NOMO-1 treated with DMSO at 0.1 percent for 48 hours (cell line): ENCODE data around the gene KIDINS220.

Source experiments
- DNase-seq: peaks from one replicate; lab custom pipeline; 2025; ENCODE audit not compliant: unreplicated experiment; lab: John Stamatoyannopoulos, UW

Gene KIDINS220

GRCh38 chr2:8699839-8700238 is 137.6 kb downstream of the KIDINS220 start:
- DNase-seq, result no peak

DNA sequence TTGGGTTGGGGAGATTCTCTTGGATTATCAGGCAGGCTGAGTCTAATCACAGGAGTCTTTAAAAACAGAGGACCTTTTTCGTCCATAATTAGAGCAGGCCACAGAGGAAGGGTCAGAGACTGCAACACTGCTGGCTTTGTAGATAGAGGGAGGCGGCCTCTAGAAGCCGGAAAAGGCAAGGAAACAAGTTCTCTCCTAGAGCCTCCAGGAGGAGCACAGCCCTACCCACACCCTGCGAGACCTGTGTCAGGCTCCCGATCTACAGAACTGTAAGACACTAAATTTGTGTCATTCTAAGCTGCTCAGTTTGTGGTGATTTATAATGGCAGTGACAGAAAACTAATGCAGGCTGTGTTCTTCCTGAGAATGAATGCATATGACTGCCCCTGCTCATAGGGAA is 140.2 kb downstream of the KIDINS220 start:
- DNase-seq, result no peak

DNA sequence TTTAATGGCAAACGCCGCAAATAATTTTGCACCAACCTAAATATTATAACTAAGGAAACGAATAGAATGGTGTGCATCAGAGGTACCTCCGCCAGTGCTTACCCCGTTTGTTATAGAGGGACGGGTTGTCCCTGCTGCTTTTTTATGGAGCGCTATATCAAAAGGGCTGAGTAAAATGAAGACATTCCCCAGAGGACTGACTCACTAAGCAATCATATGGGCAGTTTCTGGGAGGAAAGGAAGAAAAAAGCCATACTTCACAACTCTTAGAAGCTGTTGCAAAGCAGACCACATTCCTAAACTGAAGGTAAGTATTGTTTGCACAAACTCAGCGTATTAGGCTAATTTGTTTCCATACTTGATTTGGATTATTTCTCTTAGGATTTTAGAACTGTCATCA is 142.7 kb downstream of the KIDINS220 start:
- no peak for DNase-seq

- peak; percentile 27 for DNase-seq
Observed at GRCh38 chr2:8693157-8693821, 144.1 kb downstream of the KIDINS220 start.

DNA sequence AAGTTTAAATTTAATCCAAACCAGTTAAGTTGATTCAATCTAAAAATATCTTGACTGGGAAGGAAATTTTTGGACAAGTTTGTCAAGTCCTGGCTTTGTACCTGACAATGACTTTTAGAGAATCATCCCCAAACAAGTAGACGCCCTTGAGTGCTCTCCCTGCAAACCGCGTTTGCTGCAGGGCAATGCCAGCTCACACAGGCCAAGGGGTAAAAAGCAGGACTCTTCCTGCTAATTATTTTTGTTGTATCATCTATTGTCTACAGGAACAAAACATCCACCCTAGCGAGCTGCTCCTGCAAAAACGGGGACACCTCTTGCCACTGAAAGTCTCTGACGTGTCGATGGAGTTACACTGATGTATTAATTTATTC is 144.6 kb downstream of the KIDINS220 start:
- no peak for DNase-seq

DNA sequence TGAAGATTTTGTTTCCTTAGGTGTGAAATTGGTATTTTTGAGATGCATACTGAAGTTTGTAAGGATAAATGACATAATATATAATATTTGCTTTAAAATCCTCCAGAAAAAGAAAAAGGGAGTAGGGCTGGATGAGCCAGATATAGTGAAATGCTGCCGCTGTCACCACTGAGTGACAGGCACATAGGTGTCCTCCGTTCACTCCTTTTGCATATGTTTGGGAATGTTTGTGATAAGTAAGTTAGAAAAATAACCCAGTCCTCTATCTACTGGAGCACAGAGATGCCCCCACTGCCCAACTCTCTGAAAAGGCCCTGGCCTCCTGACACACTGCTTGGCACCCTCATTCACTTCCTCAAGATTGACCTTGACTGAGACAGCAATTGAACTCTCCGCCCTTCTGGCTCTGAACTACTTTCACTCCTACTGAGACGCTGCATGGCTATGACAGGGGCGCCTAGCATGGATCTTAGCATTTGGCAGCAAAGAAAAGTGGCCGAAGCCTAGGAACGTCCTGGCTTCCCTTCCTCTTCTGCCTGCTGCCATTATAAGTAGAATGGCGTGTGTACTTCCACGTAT is 145.5 kb downstream of the KIDINS220 start:
- DNase-seq, result no peak

DNA sequence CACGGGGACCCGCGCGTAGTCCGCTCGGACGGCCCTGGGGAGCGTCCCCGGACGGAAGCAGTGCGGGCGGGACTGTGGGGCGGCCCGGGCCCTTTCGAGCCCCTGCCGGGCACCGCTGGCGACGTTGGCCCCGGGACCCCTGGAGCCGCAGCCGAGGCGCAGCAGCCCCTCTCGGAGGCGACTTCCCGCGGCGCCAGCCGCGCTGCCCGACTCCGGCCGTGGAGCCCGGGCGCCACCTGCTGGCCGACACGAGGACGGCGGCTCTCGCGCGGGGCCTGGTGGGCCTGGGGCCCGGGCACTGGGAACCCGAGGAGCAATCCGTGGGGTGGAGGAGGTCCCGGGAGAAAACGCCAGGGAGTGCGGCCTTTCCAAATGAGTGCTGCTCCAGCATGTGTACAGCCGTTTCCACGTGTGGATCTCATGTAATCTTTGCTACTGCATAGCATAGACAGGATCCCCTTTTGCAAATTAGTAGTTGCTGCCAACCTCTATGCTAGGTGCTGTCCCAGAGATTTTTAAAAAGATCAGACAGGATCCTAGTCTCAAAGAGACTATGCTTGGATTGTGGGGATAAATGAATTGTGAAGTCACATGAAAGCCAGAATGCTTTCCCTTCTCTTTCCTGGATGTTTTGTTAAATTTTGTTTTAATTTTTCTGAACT is 151.6 kb downstream of the KIDINS220 start:
- DNase-seq, result peak; percentile 53

GRCh38 chr2:8684878-8685696 is 152.3 kb downstream of the KIDINS220 start:
- DNase-seq, result peak; percentile 61

GRCh38 chr2:8684540-8684877 is 152.9 kb downstream of the KIDINS220 start:
- DNase-seq, result peak; percentile 70

DNA sequence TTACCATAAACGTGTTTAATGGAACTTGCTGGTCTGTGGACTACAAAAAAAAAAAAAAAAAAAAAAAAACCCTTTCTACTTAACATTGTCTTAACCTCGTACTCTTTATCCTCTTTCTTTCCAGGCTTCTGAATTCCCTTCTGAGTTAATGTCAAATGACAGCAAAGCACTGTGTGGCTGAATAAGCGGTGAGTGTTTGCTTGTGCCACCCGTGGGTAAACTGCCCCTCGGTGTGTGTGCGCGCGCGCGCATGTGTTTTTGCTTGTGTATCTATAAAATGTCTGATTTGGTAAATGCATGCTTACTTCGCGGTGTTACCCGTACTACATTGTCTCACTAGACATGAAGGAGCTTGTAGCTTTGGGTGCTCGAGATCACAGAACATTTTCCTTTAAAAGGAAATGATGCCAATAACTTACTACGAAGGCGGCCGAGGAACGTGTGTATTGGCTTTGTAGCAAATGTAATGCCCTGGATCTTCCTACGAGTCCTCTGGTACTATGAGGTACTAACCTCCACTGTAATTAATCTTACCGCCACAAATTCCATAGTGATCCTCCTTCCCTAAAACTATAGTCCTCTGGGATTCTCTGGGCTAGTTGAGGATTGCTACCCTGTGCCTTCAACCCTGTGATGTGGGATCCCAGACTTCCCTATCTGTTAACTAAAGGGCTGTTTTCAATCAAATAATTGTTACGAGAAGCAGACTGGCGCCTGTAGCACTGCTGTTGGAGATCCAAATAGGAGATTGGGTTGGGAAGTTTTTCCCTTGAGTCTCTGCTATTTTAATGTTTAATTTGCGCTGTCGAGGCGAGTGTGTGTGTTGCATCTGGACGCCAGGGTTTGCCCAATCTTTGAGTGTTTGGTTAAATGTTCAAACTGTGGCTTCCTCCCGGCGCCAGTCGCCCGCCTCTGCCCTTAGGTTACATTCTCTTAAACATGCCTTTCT is 154.4 kb downstream of the KIDINS220 start:
- DNase-seq, result peak; percentile 65

DNA sequence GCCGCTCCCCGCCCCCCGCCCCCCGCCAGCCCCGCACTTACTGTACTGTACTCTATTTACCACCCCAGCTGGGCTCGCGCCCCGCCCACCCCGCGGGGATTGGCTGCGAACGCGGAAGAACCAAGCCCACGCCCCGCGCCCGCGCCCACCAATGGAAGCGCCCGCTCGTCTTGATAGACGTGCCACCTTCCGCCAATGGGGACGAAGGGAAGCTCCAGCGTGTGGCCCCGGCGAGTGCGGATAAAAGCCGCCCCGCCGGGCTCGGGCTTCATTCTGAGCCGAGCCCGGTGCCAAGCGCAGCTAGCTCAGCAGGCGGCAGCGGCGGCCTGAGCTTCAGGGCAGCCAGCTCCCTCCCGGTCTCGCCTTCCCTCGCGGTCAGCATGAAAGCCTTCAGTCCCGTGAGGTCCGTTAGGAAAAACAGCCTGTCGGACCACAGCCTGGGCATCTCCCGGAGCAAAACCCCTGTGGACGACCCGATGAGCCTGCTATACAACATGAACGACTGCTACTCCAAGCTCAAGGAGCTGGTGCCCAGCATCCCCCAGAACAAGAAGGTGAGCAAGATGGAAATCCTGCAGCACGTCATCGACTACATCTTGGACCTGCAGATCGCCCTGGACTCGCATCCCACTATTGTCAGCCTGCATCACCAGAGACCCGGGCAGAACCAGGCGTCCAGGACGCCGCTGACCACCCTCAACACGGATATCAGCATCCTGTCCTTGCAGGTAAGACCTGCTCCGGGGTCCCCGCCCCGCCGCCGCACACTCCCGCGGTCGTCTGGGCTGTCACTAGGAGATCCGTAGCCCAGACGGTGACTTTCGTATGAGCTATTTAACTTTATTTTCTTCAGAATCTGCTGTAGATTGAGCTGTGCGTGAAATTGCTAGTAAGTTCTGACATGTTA is 155.4 kb downstream of the KIDINS220 start, which contains the start of gene ID2:
Gene ID2 (plus strand): TSS at position 271 of the 907 bp plus-strand sequence. CDS start 110 bp downstream, at position 381.
- peak; percentile 96 for DNase-seq

DNA sequence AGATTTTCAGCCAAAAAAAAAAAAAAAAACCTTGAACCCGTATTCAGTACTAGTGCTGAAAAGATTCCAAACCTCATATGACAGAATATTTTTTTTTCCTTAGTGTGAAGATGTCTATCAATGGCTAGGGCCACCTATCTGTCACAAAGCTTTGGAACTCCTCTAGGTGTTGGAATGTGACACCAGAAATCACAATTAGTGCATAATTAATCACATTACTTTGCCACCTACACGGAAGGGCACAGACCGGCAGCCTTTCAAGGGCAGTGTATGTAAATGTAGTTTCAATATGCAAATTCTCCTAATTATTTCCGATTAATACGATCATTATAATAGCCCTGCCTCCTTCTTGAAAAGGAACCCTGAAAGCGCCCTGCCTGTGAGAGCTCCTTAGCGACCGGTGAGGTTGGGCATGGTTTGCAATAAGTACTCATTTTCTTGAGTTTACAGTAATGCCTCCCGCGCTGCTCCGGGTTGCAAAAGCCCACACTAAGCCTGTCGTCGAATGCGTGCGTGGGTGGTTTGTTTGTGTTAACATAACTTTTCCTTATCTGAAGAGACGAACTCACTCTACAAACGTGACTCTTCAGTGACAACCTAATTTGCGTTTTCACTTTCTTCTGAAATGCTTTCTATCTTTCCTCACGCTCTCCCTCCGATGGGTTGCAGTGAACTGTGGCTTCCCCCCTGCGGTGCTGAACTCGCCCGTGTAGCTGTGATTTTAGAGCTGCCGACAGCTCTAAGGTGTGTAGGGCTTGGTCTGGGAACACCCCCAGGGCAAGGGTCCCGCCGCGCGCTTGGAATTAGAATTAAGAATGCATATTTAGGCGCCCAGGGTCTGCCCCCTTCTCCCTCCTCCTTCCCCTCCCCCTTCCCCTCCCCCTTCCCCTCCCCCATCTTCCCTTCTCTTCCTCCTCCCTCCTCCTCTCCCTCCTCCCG is 156.3 kb downstream of the KIDINS220 start:
- DNase-seq, result peak; percentile 89

GRCh38 chr2:8679827-8680731 is 157.3 kb downstream of the KIDINS220 start:
- DNase-seq, result peak; percentile 47

- no peak for DNase-seq
Observed at GRCh38 chr2:8679567-8679826, 157.9 kb downstream of the KIDINS220 start.
